ENCODE measurements around the gene DHRS11. TPM values are rescaled to one million over a fixed set of nuclear protein-coding genes. Genes with fewer than 3 reads are reported as not detected.
"Not testable (repeated sequence)": the region's sequence is repeated elsewhere in the genome, so short reads cannot be mapped to it uniquely, and the experiment has no call there.

The DHRS11 gene
- total RNA-seq, 4 donors from 2014 or later, result 5.3 to 7.1 (median 6.0) TPM

DNA sequence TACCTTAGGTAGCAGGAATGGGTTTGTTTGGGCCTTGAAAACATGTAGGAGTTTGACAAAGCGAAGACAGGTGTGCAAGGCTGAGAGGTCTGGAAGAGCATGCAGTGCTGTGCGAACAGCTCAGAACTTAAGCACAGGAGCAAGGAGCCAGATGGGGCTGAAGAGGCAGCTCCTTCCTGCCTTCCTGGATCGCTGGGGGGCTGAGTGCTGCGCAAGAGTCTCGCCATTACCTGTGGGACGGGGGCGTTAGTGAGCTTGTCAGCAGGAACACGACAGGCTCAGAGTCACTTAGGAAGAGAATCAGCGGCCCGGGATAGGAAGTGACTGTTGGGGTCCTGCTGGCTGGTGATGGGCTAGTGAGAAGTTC is 9.2 kb downstream of the DHRS11 start:
- TF ChIP-seq POLR2AphosphoS5 (IDR thresholded peaks at IDR 0.05), result no peak
- TF ChIP-seq, protein P1, sequence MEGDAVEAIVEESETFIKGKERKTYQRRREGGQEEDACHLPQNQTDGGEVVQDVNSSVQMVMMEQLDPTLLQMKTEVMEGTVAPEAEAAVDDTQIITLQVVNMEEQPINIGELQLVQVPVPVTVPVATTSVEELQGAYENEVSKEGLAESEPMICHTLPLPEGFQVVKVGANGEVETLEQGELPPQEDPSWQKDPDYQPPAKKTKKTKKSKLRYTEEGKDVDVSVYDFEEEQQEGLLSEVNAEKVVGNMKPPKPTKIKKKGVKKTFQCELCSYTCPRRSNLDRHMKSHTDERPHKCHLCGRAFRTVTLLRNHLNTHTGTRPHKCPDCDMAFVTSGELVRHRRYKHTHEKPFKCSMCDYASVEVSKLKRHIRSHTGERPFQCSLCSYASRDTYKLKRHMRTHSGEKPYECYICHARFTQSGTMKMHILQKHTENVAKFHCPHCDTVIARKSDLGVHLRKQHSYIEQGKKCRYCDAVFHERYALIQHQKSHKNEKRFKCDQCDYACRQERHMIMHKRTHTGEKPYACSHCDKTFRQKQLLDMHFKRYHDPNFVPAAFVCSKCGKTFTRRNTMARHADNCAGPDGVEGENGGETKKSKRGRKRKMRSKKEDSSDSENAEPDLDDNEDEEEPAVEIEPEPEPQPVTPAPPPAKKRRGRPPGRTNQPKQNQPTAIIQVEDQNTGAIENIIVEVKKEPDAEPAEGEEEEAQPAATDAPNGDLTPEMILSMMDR (IDR thresholded peaks at IDR 0.05), result no peak
- no peak for TF ChIP-seq EP300 (IDR thresholded peaks at IDR 0.05)
- no peak for TF ChIP-seq POLR2A (IDR thresholded peaks at IDR 0.05; ENCODE audit: low read depth)
- WGBS, result 15% methylated on average over 10 of the region's 10 CpGs
- intact Hi-C loops (cut with DNase I), result loop anchor here (2.0 kb wide), 1 partner anchor 56 kb away; the partner anchor contains the start of gene GGNBP2

GRCh38 chr17:36601303-36602029 is 9.8 kb downstream of the DHRS11 start, which contains the start of gene MRM1:
Gene MRM1, plus strand, starts transcription at chr17:36601583. Its CDS starts 228 bp downstream, at chr17:36601811.
- 0% methylated on average over 33 of the region's 60 CpGs for WGBS
- H3K9me3 ChIP-seq, result no peaks in the 10 kb centered on the region
- H3K27ac ChIP-seq (replicated peaks in 1 of 4), result peak within 1 kb of the TSS; percentile 78 to 87 (median 80)
- peaks cover 21 to 37% (median 31%) of the 10 kb centered on the region in 4 donors for H3K4me1 ChIP-seq
- TF ChIP-seq, protein P1 (IDR thresholded peaks at IDR 0.05), result peak in 2 of 3 experiments; percentile 11 to 44
- TF ChIP-seq POLR2A (IDR thresholded peaks at IDR 0.05; ENCODE audit: low read depth) (peak; percentile 21), EP300 (IDR thresholded peaks at IDR 0.05) (no peak), POLR2AphosphoS5 (IDR thresholded peaks at IDR 0.05) (peak; percentile 87 to 91)
- intact Hi-C loops (cut with DNase I), result loop anchor here (2.0 kb wide), 1 partner anchor 57 kb away; the partner anchor contains the start of gene GGNBP2
- peaks cover 0 to 3% (median 0%) of the 10 kb centered on the region in 4 donors for H3K36me3 ChIP-seq
- H3K27me3 ChIP-seq, result no peaks in the 10 kb centered on the region
- peak; percentile 97 for DNase-seq (ENCODE audit: extremely low spot score)
- H3K4me3 ChIP-seq, result peak within 1 kb of the TSS; percentile 71 to 95 (median 81)

More for the DNA sequence above, 9.2 kb downstream of the DHRS11 start:
- Histone ChIP-seq H3K9me3 (no peaks in the 10 kb centered on the region), H3K27me3 (no peaks in the 10 kb centered on the region), H3K36me3 (peaks cover 0 to 3% (median 0%) of the 10 kb centered on the region in 4 donors), H3K4me3 (peak overlapping the region; percentile 71 to 95 (median 81)), H3K27ac (replicated peaks in 1 of 4) (peak overlapping the region; percentile 78 to 87 (median 80)), H3K4me1 (peaks cover 21 to 37% (median 31%) of the 10 kb centered on the region in 4 donors)
- no peak for DNase-seq (ENCODE audit: extremely low spot score)

DNA sequence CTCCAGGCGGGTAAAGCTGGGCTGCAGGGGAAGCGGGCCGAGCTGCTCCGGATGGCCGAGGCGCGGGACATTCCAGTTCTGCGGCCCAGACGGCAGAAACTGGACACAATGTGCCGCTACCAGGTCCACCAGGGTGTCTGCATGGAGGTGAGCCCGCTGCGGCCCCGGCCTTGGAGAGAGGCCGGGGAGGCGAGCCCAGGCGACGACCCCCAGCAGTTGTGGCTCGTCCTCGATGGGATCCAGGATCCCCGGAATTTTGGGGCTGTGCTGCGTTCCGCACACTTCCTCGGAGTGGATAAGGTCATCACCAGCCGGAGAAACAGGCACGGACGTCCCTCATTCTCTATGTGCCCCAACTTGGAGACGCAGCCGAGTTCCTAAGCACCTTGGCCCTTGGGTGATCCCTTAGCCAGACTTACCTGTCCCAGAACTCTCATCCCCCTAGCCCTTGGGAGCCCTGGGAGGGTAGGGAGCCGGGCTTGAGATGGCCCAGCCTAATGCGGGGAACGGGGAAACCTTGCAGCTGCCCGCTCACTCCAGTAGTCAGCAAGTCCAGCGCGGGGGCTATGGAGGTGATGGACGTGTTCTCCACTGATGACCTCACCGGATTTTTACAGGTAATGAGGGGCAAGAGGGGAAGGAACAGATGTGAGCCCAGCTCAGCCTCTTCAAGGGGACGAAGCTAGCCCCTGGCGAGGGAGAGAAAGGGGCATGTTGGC is 10.5 kb downstream of the DHRS11 start:
- no peaks in the 10 kb centered on the region for H3K9me3 ChIP-seq
- H3K27ac ChIP-seq (replicated peaks in 1 of 4), result peak overlapping the region; percentile 78 to 87 (median 80)
- TF ChIP-seq, protein P1 (IDR thresholded peaks at IDR 0.05), result no peak
- TF ChIP-seq POLR2AphosphoS5 (IDR thresholded peaks at IDR 0.05), result no peak
- H3K27me3 ChIP-seq, result no peaks in the 10 kb centered on the region
- DNase-seq (ENCODE audit: extremely low spot score), result no peak
- WGBS, result 6% methylated on average over 27 of the region's 38 CpGs
- peak overlapping the region; percentile 71 to 95 (median 81) for H3K4me3 ChIP-seq
- H3K4me1 ChIP-seq, result peaks cover 21 to 37% (median 31%) of the 10 kb centered on the region in 4 donors
- H3K36me3 ChIP-seq, result peaks cover 0 to 3% (median 0%) of the 10 kb centered on the region in 4 donors
- intact Hi-C loops (cut with DNase I), result no loop called here

GRCh38 chr17:36602924-36603384 is 11.3 kb downstream of the DHRS11 start:
- intact Hi-C loops (cut with DNase I), result no loop called here
- Histone ChIP-seq H3K36me3 (peaks cover 0 to 5% (median 2%) of the 10 kb centered on the region in 4 donors), H3K27me3 (no peaks in the 10 kb centered on the region), H3K9me3 (no peaks in the 10 kb centered on the region), H3K27ac (replicated peaks in 1 of 4) (peak overlapping the region in 1 of 4 donors; percentile 87), H3K4me3 (peak overlapping the region; percentile 71 to 95 (median 81)), H3K4me1 (peaks cover 21 to 37% (median 31%) of the 10 kb centered on the region in 4 donors)
- 10% methylated on average over 5 of the region's 5 CpGs for WGBS
- no peak for TF ChIP-seq POLR2AphosphoS5 (IDR thresholded peaks at IDR 0.05)
- TF ChIP-seq, protein P1 (IDR thresholded peaks at IDR 0.05), result peak; percentile 63 to 87 (median 69)
- DNase-seq (ENCODE audit: extremely low spot score), result no peak

GRCh38 chr17:36605028-36605427 is 13.3 kb downstream of the DHRS11 start:
- intact Hi-C loops (cut with DNase I); H3K36me3 ChIP-seq; DNase-seq (ENCODE audit: extremely low spot score); H3K4me3 ChIP-seq; H3K9me3 ChIP-seq; H3K27ac ChIP-seq (replicated peaks in 1 of 4); H3K27me3 ChIP-seq: not testable (repeated sequence)
- peaks cover 21 to 48% (median 39%) of the 10 kb centered on the region in 4 donors for H3K4me1 ChIP-seq
- WGBS, result 96% methylated on average over 5 of the region's 5 CpGs
